DMS79 treated with DMSO at 0.1 percent for 48 hours (cell line): ENCODE data around the gene FOXP1.

Experiments
- DNase-seq: peaks from one replicate; lab custom pipeline; 2025; lab: John Stamatoyannopoulos, UW

Gene FOXP1

GRCh38 chr3:71168880-71169411, 414.6 kb downstream of the FOXP1 start:
- no peak for DNase-seq

DNA sequence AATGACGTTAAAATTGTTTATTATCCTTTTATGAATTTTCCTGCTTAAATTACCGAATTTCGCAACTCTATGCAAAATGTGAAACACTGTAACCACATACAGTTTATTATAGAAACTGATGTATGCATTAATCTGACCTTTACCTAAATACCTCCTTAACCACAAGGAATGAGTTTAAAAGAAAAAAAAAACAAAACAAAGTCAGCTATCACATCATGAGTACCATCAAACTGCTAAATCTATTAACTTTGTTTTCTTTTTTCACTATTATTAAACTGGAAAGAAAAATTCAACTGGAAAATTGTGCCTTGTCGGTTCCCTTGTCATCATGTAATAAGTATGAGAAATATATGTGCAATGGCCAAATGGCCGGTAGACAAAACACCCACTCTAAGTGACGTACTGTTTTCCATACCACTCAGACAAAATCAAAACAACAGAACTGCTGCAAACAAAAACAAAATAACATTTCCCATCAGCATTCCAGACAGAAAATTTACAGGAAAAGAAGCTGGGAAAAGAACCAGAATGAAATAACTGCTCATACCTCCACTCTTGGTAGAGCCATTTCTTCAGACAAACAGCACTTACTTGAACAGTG, 415.3 kb downstream of the FOXP1 start:
- DNase-seq = no peak

DNA sequence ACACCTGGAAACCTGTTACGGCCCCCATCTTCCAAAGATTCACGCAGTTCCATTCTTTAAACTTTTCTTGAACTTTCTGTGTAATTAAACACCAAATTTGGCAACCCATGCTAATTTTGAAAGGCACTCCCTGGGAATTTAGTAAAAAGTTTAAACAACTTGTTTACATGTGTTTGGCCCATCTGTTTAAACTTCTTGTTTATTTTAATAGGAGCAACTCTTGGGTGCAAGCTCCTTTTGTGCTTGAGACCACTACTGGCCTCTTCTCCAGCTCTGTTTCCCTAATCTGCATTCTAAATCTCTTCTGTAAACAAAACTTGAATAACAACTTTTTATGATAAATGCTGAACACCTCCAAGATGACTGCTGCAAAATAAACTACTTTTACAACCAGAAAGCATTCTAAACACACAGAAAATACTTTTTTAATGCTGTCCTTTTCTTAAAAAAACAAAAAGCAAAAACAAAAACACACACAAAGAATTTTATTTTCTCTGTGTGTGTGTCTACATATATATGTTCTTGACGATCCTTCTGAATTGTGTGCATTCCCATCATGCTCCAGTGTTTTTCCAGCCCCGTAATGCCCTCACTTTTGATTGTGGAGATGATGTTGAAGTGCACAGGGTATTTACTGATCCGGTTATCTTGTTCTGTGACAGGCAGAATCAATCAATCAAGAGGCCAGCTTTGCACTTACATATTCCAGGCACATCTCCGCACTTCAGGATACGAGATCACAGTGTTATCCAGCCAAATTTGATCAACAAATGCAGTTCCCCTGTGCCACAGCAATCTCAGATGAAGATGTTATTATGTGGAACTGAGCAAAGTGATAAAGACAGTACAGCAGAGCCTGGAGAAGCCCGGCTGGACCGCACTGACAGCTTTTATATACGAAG, 416.9 kb downstream of the FOXP1 start:
- DNase-seq = no peak

DNA sequence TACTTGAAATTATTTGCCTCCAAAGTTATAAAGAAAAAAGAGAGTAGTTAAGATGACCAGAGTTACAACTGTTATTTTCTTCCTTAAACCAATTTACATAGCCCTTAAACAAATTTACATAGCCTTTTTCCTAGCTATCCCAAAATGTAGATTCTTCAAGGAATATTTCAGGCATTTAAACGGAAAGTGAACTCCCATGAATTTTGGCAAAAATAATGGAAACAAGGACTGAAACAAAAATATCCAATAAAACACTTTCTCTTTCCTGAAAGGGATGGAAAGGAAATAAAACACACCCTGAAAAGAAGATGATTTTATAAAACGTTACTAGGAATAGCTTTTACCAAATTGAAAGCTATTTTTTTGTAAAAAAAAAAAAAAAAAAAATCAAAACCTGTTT, 418.6 kb downstream of the FOXP1 start:
- DNase-seq = no peak

DNA sequence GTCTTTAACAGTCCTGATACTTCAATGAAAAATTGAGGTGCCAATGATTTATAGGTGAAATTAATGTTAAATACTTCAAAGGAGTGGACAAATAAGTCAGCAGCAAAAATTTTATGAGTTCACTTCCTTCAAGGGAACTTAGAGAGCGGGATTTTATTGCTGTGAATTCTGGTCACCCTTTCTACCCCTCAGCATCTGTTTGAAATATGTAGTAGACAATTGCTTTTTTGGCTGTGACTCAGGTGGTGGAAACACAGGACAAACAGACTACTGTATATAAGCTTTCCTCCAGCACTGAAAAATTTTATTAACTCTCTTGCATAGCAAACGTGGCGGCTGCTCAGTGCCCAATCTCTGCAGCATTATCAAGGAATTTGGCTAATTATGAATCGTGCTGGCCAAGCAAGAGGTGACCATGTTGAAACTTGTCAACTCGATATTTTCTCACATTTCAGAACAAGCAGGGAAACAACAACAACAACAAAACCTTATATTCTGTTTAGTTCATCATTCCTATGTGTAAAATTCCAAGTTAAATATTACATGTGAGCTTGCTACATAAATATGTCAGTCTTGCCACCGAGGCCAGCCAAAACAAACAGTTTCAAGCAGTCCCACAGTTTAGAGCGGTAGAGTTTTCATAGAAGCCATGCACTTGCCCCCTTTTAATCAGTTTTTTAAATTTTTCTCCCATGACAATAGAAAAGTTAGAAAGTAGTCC, 420.2 kb downstream of the FOXP1 start:
- no peak for DNase-seq

DNA sequence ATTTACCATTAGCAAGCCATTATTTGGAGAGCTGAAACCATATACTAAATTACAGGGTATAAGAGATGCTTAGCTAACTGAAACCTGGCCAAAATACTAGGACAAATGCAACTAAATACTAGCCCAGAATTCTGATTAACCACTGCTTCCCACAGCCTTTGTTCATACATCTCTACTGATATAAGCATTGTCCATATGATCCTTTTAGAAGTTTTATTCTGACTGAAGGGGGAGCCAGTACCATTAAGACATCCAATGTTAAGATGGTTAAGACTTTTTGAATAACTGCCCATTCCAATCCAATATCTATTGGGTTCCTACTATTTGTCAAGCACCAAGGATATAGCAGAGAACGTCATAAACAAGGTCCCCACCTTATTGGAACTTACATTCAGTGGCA, 421.3 kb downstream of the FOXP1 start:
- DNase-seq = no peak

DNA sequence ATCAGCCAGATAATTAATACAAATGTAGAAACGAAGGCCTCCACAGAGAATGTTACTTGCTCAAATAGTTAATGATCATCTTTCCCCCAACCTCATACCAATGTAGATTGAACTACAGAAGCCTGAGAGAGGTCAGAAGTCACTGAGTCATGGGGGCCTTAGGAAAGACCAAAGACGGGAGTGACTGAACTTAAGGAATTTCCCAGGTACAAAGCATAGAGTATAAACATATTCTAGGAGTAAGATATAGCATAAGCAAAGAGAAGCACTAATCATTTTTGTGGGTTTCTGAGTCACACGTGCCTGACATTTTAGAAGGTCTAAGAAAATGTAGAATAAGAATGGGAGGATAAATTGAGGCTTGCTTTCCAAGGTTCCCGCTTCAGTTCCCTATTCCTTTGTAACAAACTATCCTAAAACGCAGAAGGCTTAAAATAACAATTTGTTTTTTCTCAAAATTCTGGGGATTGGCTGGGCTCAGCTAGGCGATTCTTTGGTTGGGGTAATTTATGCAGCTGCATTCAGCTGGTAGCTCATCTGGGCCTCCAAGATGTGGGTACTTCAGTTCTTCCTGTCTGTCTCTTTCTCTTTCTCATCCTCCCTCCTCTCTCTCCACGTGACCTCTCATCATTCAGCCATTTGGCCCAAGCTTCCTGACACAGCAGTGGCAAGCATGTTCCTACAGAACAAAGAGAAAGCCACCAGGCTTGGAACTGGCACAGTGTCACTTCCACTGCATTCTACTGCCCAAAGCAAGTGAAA, 422.6 kb downstream of the FOXP1 start:
- DNase-seq = no peak

DNA sequence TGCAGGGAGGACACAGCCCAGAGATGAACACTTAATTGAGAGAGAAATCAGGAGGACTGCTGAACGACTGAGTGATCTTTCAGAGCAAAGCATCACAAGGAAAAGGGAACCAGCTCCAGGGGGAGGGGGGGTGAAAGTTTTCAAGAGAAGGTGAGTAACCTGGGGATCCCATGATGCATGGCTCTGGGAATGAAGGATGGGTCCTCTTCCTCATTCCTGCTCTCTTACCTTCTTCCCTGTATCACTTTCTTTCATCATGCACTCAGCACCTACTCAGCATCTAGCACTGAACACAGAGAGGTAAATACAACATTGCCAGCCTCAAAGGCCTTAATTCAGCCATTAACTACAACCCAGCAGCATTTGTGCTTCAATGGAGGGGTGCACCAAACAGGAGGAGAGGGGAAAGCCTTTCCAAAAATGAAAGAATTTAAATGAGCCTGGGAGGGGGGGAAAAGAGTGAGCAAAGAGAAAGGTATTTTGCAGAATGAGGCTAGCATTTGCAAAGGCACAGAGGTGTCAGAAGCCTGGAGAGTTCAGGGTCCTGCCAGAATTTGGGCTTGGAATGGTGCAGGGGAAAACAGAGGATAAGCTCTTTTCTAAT, 427.4 kb downstream of the FOXP1 start:
- no peak for DNase-seq

- no peak for DNase-seq
Measured at GRCh38 chr3:71154846-71155245, 428.7 kb downstream of the FOXP1 start.

DNA sequence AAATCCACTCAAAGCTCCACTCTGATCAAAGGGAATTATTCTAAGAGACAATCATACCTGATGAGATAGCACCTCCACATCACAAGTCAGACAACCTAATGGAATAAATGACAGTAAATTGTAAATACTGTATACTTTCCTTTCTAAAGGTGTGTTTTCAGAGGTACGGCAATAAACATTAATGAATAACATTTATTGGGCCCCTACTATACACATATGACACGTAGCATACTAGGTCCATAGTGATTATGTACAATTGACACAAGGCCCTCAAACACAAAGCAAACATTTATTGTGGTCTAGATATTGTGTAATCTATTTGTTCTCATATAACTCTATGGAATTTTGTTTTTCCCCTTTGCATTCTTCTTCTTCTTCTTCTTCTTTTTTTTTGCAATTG, 429.8 kb downstream of the FOXP1 start:
- no peak for DNase-seq

DNA sequence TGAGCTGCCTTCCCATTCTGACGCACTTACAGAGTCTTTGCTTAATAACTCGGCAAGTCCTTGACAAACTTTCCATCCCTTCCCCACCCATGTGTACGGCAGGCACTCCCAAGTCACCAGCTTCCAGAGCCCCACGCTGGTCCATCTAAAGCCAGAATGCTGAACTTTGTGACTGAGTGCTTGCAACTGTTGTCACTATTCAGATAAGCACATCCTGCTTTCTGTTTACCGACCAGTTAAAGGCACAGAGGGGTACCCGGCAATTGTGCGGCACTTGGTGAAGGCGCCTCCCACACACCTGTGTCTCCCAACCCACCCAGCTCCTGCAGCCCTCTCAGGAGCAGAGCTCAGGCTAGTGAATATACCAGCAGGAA, 430.6 kb downstream of the FOXP1 start:
- no peak for DNase-seq

GRCh38 chr3:71152039-71152891, 431.3 kb downstream of the FOXP1 start:
- DNase-seq = no peak

GRCh38 chr3:71149959-71150954, 433.3 kb downstream of the FOXP1 start:
- DNase-seq = no peak

DNA sequence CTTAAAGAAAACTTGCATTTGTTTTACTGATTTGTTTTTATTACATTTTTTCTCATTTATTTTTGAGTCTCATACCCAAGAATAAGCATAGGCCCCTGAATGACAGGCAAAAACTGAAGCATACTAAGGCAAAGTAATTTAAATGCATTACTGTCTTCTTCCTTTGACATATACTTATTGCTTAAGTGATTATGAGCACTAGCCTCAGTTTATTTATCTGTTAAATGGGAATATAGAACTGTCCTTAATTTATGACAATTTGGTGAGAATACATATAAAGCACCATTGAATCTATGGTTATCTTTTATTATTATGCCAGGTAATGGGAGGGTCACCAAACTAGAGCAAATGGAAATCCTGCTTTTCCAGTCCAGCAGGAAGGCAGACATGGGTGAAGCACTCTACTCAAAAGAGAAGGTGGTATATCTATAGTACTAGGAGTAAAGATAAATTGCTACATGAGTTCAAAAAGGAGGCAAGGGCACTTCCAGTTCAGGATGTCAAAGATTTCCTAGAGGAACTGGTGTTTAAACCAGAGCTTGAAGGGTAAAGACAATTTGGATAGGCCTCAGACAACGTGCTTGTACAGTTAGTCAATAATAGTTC, 435.0 kb downstream of the FOXP1 start:
- DNase-seq = no peak

DNA sequence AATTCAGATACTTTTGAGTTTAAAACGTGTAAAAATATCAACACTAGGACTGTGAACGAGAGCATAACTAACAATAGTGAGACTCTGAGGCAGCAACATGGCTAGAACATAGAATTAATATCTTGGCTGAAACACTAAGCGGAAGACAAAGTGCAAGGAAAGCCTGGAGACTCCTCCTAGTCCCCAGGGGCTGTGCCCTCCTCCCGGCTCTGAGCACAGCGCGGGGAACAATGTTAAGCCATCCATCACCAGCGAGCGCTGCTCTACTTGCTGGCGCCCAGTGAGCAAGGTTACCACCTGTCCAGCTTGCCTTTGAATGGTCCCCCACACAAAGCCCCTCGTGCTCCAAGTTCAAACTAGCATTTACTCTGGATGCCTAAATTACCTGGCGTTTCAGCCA, 436.9 kb downstream of the FOXP1 start:
- no peak for DNase-seq

DNA sequence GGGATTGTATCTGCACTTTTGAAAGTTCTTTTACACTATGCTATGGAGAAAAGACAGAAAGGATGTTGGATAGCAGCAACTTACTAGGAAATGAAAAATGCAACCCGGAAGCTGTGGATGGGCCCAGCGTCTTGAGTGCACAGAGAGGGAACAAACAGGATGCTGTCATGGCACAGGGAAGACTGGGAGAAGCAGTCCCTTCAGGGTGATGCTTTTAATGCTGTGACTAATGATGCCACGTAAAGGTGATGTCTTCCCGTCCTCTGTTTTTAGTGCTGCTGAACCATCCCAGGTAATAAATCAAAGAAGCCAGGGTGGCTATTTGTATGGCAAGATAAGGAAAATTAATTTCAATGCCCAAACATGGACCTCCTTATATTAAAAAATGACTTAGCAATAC, 437.6 kb downstream of the FOXP1 start:
- DNase-seq = no peak

GRCh38 chr3:71144525-71145253, 438.8 kb downstream of the FOXP1 start:
- DNase-seq = no peak

GRCh38 chr3:71143493-71143892, 440.0 kb downstream of the FOXP1 start:
- DNase-seq = no peak
